Measurements from ENCODE around the gene ADAM19.

Gene ADAM19, protein sequence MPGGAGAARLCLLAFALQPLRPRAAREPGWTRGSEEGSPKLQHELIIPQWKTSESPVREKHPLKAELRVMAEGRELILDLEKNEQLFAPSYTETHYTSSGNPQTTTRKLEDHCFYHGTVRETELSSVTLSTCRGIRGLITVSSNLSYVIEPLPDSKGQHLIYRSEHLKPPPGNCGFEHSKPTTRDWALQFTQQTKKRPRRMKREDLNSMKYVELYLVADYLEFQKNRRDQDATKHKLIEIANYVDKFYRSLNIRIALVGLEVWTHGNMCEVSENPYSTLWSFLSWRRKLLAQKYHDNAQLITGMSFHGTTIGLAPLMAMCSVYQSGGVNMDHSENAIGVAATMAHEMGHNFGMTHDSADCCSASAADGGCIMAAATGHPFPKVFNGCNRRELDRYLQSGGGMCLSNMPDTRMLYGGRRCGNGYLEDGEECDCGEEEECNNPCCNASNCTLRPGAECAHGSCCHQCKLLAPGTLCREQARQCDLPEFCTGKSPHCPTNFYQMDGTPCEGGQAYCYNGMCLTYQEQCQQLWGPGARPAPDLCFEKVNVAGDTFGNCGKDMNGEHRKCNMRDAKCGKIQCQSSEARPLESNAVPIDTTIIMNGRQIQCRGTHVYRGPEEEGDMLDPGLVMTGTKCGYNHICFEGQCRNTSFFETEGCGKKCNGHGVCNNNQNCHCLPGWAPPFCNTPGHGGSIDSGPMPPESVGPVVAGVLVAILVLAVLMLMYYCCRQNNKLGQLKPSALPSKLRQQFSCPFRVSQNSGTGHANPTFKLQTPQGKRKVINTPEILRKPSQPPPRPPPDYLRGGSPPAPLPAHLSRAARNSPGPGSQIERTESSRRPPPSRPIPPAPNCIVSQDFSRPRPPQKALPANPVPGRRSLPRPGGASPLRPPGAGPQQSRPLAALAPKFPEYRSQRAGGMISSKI

GRCh38 chr5:157575381-157576020 lies at the start of gene ADAM19:
TSS of gene ADAM19 (minus strand) at chr5:157575775. CDS start at chr5:157575696, 79 bp downstream.
- TF ChIP-seq, protein P1, sequence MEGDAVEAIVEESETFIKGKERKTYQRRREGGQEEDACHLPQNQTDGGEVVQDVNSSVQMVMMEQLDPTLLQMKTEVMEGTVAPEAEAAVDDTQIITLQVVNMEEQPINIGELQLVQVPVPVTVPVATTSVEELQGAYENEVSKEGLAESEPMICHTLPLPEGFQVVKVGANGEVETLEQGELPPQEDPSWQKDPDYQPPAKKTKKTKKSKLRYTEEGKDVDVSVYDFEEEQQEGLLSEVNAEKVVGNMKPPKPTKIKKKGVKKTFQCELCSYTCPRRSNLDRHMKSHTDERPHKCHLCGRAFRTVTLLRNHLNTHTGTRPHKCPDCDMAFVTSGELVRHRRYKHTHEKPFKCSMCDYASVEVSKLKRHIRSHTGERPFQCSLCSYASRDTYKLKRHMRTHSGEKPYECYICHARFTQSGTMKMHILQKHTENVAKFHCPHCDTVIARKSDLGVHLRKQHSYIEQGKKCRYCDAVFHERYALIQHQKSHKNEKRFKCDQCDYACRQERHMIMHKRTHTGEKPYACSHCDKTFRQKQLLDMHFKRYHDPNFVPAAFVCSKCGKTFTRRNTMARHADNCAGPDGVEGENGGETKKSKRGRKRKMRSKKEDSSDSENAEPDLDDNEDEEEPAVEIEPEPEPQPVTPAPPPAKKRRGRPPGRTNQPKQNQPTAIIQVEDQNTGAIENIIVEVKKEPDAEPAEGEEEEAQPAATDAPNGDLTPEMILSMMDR (IDR thresholded peaks at IDR 0.05), result no peak

DNA sequence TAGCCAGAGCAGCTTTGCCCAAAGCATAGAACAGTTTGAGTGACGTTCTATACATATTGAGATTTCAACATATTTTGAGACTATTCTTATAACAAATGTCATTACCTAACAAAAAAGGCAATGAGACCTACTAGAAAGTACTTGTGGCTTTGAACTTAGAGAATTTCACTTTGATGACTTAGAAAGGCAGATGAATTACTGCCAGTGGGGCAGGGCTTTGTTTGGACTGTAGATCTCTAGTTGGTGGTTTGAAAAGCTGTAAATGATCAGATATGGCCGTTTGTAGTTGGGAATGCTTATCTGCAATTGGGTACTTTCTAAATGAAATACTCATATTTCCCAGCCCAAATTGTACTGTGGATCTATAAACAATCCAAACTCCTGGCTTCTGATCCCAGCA lies 48.6 kb upstream of the ADAM19 start:
- TF ChIP-seq, protein P1 (IDR thresholded peaks at IDR 0.05), result no peak

DNA sequence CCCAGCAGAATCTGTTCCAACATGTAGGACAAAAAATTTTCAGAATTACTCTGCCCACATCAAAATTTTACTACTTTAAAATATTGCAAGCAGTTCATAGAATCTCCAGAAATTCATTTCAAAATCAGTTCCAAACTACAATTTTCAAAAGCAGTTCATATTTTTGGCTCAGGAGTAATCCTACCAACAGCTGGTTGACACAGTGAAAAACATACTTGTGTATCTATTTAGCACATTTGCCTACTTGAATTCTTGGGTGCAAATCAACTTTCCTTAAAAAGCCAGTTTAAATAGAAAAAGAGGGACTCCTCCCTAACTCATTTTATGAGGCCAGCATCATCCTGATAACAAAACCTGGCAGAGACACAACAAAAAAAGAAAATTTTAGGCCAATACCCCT lies 45.2 kb upstream of the ADAM19 start:
- TF ChIP-seq, protein P1 (IDR thresholded peaks at IDR 0.05), result no peak

DNA sequence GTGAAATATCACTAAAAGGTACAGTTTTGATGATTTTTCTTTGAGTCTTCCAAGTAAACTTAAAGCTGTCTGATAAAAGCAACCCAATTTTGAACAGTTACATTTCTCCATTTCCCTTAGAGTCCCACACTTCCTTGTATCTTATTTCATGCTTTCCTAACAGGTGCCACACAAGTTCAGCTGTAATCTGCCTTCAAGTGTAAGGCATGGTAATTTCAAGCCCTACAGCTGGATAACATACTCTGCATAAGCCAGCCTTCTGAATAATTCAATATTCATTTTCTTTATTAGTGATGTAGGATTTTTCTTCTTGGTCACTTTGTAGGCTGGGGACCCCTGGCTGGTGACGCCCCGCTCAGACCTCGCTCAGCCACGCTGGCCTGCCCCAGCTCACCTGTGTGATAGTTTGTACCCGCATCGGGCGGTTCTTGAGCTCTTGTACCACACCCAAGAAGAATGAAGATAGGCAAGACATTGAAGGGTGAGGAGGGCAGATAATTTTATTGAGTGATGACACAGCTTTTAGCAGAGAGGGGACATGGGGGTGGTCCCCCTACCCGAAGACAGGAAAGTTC lies 42.7 kb upstream of the ADAM19 start:
- TF ChIP-seq, protein P1 (IDR thresholded peaks at IDR 0.05), result no peak

GRCh38 chr5:157616785-157617184 lies 41.2 kb upstream of the ADAM19 start:
- TF ChIP-seq, protein P1 (IDR thresholded peaks at IDR 0.05), result no peak

- TF ChIP-seq, protein P1 (IDR thresholded peaks at IDR 0.05), result no peak
These were observed 38.0 kb upstream of the ADAM19 start for GRCh38 chr5:157613385-157614245.

Measured in LNCAP (cell line).